ENCODE results near the gene SETD7.
"Not testable (repeated sequence)": the region's sequence is repeated elsewhere in the genome, so short reads cannot be mapped to it uniquely, and the experiment has no call there.

Gene SETD7

GRCh38 chr4:139453371-139454110 lies 102.5 kb downstream of the SETD7 start:
- POLR2A ChIA-PET = interaction anchor here (0.7 to 1.2 kb wide), 4 partner anchors 34 to 152 kb away, joined by 3 to 5 read pairs (median 4); partner anchors contain the start of gene NAA15
- CTCF ChIA-PET = interaction anchor here (1.0 to 1.5 kb wide), 3 partner anchors 10 to 77 kb away, joined by 3 to 5 read pairs (median 3); no protein-coding TSS in a partner anchor
- H3K4me3 ChIP-seq (ENCODE audit: low read depth, low read length) = peak overlapping the region; percentile 98
- peak; percentile 83 for DNase-seq (ENCODE audit: low read depth, low spot score)
- TF ChIP-seq CTCF (IDR thresholded peaks at IDR 0.05; ENCODE audit: insufficient read depth, low read length, missing control alignments) = peak; percentile 34

GRCh38 chr4:139453041-139453370 lies 103.0 kb downstream of the SETD7 start:
- H3K4me3 ChIP-seq (ENCODE audit: low read depth, low read length) = peak overlapping the region; percentile 98
- no peak for DNase-seq (ENCODE audit: low read depth, low spot score)
- ChIA-PET CTCF (interaction anchor here (1.0 to 1.5 kb wide), 3 partner anchors 9 to 77 kb away, joined by 3 to 5 read pairs (median 3); no protein-coding TSS in a partner anchor), POLR2A (interaction anchor here (0.7 to 1.2 kb wide), 4 partner anchors 34 to 152 kb away, joined by 3 to 5 read pairs (median 4); partner anchors contain the start of gene NAA15)
- peak; percentile 28 for TF ChIP-seq CTCF (IDR thresholded peaks at IDR 0.05; ENCODE audit: insufficient read depth, low read length, missing control alignments)

GRCh38 chr4:139451997-139452396 lies 104.0 kb downstream of the SETD7 start:
- TF ChIP-seq CTCF (IDR thresholded peaks at IDR 0.05; ENCODE audit: insufficient read depth, low read length, missing control alignments) = no peak
- no peak for DNase-seq (ENCODE audit: low read depth, low spot score)
- ChIA-PET CTCF (interaction anchor here (0.9 to 1.5 kb wide), 3 partner anchors 46 to 78 kb away, joined by 3 read pairs; no protein-coding TSS in a partner anchor), POLR2A (no interaction called here)
- peak overlapping the region; percentile 98; the same call in 1 of the 2 replicates for H3K4me3 ChIP-seq (ENCODE audit: low read depth, low read length)

- no peak overlapping the region for H3K4me3 ChIP-seq (ENCODE audit: low read depth, low read length)
- no peak for TF ChIP-seq CTCF (IDR thresholded peaks at IDR 0.05; ENCODE audit: insufficient read depth, low read length, missing control alignments)
- no peak for DNase-seq (ENCODE audit: low read depth, low spot score)
- ChIA-PET CTCF (interaction anchor here (0.8 kb wide), 1 partner anchor 10 kb away, joined by 3 read pairs; no protein-coding TSS in a partner anchor), POLR2A (no interaction called here)
Observed at GRCh38 chr4:139450586-139450985, 105.4 kb downstream of the SETD7 start.

- CTCF ChIA-PET; H3K4me3 ChIP-seq (ENCODE audit: low read depth, low read length); DNase-seq (ENCODE audit: low read depth, low spot score); POLR2A ChIA-PET: not testable (repeated sequence)
Observed at GRCh38 chr4:139447078-139447477, 108.9 kb downstream of the SETD7 start.
